Fibroblast of skin of right quadriceps (primary cell): ENCODE measurements around the gene ANK3.
A peak's percentile ranks its signal among the peaks of the same experiment; 100 is the strongest.

Experiments
- DNase-seq: peaks from one replicate; pipeline ENCODE4 v3.0.0-alpha.2; 2013

ANK3 gene

DNA sequence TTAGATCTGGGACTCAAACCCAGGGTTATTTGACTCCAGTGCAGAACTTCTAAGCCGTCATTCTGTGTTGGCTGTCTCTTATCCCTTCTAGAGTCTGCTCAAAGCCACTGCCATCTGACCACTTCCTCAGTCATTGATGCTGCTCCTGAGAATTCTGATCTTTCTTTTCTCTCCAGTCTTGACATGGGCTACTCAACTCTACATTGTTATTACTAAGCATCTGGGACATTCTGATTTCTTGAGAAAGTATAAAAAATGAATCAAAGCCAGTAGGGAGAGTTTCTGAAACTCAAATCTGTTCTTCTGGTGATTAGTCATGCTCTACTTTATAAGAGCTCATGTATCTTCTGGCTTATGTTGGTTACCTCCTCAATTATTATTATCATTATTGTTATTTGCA is 48.7 kb downstream of the ANK3 start:
- no peak for DNase-seq

DNA sequence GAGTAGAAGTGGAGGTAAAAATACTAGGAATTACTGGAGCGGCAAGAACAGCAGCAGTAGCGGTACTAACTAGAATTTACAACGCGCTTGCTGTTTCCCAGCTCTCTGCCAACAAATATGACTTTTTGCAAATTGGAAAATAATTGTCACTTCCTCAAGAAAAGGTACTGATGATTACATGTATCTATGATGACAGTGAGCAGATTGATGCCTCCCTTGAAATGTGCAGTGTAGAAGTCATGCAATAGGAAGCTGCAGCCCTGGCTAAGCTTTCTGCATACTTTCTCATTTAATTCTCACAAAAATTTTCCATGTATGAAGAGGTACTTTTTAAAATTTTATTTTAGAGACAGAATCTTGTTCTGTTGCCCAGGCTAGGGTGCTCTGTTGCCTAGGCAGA is 49.9 kb downstream of the ANK3 start:
- DNase-seq, result no peak

DNA sequence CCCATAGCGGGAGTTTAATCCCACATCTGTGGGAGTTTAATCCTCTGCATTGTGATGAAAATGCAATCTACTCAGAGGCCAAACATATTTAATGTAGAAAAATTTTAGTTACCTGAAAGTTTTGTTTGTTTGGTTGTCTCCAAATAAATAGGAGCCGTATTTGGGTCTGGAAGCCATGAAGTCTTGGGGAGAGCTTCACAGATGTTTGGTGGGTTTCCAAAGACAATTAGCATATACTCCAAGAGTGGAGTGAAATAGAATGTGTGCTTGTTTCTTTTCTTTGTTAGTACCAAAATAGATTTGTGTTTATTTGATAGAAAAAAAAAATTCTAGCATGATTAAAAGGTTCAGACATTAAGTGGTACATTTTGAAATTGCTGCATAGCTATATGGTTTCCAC is 50.9 kb downstream of the ANK3 start:
- no peak for DNase-seq

DNA sequence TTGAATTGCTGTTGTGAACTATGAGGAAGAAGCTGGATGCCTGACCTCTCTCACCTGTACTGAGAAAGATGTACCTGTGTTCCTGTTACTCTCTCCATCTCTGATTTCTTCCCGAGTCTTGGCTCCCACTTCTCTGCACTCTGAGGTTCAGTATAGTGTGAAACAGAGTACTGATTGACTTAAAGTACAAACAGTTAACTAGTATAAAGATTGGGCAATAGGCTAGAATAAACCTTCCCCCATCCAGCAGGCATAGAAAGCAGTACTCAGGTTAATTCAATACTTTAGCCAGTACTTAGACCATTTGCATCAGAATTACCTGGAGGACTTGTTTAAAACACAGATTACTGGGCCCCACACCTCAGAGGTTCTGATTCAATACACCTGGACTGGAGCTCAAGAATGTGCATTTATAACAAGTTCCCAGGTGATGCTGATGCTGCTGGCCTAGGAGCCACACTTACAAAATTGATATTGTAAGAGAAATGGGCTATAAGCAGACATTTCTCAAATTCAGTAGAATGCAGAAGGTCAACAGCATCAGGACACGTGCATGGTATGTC is 51.6 kb downstream of the ANK3 start:
- no peak for DNase-seq

DNA sequence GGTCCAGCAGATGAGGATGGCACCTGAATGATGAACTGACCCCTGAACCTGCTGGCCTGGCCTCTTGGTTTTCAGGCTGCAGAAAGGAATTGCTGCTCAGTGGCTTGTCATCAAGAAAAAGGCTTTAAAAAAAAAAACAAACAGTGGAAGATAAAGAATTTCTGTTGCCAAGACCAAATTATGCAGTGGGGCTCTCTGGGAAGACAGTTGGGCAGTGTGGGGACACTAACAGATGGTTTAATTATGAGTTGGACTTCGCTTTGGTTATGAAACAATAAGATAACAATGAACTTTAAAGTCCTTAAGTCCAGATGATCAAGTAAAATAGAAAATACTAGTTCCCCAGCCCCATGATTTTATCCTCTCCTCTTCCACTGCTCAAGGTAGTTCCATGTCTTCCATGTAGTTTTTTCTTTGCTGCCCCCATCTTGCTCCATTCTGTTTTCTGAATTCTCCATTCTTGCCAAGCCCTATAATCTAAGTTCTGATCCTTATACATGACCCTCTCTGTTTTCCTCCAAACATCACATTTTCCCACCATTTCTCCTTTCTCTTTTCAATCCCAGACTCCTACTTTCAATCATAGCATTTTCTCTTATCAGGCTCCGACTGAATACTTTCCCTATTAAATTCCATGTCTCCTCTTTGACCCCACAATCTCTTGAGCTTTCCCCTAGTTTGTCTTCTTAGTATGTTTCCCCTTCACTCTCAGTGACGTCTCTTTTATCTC is 52.6 kb downstream of the ANK3 start:
- DNase-seq, result no peak

DNA sequence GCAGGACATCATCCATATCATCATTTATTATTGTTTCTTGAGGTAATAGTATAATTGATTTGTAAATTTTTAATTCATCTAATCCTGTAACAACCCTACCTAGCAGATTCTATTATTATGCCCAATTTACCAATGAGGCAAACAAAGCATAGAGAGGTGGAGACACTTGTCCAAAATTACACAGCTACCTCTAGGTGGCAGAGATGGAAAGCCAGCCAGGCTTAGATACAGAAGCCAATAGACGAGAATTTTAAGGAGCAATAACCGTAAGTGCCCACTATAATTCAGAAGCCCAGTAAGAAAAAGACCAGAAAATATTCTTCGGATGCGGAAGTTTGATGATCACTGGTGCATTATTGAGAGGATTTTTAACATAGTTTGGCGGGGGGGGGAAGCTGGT is 54.0 kb downstream of the ANK3 start:
- DNase-seq, result no peak

DNA sequence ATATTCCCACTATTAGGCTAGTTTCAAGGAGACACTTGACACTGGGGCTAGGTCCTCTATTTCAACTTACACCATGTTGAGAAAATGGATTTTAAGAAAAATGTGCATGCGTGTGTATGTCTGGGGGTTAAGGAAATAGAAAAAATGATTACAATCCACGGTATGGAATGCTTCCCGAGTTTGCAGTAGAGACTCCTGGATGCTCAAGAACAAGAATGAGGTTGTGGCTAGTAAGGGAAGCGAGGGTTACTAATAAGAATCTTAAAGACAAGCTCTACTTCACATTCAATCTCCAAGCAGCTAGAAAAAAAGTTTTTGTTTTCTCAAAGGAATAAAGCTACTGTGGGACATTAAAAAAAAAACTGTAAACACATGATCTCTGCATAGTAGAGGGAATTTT is 54.7 kb downstream of the ANK3 start:
- peak; percentile 70 for DNase-seq

DNA sequence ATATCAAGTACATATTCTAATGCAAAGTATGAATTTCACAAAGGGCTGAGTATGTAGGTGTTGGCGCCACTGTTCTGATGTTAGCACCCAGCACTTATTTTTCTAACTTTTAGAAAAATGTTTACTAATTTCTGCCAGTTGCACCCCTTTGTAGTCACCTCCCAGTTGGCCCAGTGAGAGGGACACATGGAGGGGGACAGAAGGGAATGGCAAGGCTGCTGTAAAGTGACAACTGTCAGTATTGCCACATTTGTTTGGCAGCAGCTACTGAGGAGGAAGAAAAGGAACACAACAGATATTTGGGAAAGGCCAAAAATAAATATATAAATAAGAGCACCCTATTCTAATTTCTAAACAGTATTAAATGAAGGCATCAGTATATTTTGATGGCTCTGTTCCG is 57.3 kb downstream of the ANK3 start:
- DNase-seq, result no peak

DNA sequence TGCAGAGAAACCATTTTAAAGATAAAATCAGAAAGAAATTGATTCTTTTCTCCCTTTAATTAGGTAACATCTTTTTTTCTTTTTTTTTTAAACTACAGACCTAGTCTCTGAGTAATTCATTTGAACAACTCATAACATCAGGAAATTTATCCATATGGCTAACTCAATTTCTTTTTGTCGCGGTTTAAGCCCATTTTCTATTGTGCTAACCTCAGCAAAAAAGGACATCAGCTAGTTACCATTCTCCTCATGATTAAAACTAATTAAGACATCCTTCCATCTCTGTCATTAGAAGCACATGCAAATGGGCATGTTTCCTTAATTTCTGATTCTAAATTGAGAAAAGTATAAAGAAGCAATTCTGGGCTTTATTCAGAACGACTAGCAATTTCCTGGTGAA is 57.8 kb downstream of the ANK3 start:
- no peak for DNase-seq

DNA sequence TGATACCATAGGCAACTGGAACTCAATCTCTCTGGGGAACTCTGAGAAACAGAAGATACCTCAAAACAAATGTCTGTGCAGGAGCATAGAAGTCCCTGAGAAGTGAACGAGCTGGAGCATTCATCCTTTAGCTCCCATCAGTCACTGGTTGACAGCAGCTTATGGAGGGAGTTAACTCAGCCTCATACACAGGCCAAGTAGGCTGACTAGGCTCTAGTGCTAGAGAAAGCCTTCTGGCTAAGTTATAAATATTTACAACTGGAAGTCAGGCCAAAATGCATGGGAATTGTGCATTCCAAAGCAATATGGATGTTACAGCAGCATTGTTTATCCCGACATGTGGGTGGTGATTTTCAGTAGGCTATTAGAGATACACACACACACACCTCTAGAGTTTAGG is 66.5 kb downstream of the ANK3 start:
- DNase-seq, result no peak

DNA sequence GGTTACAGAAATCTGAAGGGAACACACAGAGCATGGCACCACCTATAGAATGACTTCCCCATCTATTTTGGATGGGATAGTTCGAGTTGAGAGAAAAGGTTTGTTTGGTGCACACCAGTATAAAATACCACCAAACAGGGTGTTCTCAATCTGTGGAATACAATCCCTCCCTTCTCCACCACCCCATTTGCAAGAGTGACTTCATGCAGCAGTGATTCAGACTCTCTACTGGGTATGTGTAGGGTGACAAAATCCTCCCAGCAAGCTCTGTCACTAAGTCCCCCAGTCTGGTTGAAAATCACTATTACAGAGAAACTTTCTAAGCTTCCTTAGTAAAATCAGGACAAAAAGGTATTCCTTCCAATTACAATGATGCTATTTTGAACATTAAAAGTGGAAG is 69.0 kb downstream of the ANK3 start:
- no peak for DNase-seq

DNA sequence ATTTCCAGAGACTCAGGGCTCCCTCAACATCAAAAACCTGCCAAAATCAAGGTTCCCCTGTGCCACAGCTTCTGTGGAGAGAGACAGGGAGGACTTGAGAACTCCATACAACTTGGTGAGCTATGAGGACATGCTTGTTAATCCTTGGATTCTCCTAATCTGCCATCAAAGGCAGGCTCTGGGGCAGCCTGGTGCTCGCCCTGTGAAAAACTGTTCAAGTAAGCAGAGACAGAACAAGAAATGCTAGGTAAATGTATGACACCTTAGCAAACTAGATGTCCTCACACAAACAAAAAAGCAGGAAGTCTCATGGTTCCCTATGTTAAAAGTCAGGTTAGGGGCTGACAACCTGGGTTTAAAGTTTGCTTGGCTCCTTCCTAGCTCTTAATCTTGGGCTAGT is 73.6 kb downstream of the ANK3 start:
- no peak for DNase-seq

DNA sequence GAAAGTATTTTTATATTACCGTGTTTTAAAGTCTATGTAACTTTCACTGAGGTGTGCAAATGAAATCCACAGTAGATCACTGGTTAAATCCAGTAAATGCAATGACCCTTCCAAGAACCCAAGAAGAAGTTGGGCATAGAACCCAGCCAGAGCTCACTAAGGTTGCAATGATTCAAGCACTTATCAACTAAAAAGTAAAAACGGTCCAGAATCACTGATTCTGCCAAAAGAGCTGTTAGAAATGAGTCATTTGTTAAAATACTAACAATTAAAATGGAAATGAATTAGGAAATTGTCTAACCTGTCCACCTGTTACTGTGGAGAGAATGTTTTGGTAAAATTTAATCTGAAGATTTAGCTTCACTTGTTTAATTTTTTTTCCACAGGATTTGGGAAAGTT is 74.4 kb downstream of the ANK3 start:
- DNase-seq, result no peak

DNA sequence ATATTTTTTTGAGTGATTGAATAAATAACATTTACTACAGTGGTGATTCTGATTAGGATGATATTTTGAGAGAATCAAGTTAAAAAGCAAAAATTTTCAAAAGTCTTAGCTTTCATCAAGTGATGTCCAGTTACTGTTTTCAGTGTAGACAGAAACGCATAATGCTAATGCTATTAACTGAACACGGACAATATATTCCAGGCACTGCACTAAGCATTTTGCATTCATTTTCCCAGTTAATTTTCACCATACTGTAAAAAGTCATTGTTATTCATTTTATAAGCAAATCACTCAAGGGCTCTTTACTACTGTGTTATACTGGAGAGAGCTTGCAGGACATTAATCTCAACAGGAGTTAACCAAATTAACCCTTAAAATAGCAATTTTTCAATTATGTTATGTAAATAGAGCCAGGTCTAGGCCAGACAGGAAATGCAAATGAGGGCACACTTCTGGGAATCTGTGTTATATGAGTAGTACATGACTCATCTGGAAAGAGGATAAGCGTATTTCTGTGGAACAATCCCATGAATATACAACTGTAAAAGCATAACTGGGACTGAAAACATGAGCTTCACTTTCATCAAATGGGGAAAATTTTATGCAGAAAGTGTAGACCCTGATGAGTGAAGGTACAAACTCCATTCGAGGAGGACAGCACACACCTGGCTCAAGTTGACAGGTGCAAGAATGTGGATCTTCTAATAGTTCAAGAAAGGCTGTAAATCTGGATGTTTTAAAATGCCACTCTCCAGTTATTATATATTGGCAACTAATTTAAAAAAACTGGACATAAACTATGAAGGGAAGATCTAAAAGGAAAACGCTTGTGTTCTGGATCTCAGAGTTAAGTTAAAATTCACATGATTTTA is 75.4 kb downstream of the ANK3 start:
- peak; percentile 78 for DNase-seq

DNA sequence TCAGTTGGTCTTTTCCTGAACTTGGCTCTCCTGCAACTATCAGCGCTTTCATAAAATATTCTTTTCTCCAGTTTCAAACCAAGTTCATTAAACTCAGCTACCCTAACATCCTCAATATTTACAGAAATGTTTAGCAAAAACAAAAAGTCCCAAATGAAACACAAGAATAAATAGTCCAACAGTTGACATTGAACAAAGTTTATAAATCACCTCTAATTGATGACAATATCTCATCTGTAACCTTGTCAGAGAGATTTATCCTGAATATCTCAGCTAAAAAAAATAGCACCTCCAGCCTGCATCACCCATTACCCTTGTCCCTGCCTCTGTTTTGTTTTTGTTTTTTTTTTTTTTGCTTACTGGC is 76.1 kb downstream of the ANK3 start:
- no peak for DNase-seq

DNA sequence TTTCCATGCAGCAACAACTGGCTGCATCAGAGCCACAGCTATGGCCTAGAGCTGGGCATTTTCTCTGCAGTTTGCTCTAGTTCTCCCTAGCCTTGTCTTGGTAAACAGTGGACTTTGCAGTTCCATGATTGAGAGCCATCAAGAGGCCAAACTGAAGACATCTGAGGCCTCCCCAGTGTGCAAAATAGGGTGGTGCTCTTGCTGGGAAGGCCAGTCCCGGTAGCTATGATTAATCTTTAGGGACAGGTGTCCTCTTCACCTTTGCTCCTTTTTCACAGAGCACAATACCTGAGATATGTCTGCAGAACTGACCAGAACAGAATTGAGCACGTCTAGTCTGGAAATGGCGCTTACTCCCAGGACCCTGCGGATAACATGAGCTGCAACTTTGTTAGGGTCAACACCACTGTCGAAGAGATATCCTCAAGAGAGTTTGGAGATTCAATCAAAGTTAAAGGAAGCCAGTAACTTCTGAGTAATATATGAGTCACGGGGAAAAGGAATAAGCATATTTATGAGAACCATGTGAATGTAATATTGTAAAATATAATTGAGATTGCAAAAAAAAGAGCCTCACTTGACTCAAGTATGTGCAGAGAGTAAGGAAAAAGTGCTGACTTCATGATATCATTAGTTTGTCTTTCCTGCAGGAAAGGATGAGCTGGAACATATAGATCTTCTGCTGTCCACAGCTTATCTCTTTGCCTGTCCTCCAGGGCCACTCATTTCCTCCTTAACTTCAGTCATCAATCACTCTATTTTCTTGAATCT is 76.7 kb downstream of the ANK3 start:
- DNase-seq, result peak; percentile 84

DNA sequence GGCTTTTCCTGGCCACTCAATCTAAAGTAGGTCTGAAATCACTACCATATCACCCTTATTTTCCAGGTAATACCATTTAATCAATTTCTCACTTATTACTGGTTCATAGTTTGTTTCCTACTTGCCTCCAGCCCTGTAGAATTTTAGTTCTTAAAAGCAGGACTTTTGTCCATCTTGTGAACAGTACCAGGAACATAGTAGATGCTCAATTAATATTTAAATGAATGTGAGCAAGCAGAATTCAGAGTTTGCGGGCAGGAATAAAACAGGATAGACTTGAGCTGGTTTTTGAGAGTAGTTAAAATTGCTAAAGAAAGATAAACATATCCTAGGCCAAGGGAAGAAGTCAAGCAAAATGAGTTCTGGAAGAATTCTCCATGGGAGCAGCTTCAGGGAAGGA is 77.9 kb downstream of the ANK3 start:
- no peak for DNase-seq

DNA sequence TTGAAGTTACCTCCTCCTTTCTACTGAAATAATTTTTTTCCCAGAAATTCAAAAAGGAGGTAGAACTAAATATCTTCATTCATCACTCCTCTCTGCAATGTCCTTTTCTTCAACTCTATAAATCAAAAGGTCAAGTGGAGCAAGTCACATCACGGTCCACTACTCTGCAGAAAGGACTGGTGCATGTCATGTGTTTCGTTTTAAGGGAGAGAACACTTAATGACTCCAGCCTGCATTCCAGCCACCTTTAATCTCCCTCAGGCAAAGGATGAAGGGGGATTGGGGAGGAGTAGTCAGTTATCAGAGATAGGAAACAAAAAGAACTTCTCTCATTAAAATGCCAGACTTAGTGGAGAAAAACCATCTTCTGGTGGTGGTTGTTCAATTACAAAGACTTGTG is 78.9 kb downstream of the ANK3 start:
- DNase-seq, result no peak

DNA sequence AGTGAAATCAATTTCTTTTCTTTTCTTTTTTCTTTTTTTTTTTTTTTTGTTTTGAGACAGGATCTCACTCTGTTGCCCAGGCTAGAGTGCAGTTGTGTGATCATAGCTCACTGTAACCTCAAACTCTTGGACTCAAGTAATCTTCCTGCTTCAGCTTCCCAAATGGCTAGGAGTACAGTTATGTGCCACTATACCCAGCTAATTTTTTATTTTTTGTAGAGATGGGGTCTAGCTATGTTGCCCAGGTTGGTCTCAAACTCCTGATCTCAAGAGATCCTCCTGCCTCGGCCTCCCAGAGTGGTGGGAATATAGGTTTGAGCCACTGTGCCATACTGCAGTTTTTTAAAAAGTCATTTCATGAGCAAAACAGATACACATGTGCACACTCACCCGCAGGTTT is 79.8 kb downstream of the ANK3 start:
- DNase-seq, result no peak

DNA sequence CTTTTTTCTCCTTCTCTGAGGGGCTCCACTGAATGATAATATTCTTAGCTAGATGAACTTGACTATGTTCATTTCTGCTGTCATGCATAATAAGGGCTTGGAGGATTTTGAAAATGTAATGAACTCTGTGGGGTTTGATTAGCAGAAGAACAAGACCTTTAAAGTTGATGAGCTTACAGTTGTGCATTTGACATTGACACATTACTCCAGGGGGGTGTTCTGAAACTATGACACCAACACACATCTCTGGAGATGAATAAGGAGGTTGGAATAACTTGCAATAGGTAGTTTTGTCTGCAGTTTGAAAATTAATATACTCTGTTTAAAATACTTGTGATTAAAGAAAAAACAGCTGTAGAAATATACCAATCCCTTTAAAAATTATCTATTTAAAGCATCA is 80.3 kb downstream of the ANK3 start:
- no peak for DNase-seq

DNA sequence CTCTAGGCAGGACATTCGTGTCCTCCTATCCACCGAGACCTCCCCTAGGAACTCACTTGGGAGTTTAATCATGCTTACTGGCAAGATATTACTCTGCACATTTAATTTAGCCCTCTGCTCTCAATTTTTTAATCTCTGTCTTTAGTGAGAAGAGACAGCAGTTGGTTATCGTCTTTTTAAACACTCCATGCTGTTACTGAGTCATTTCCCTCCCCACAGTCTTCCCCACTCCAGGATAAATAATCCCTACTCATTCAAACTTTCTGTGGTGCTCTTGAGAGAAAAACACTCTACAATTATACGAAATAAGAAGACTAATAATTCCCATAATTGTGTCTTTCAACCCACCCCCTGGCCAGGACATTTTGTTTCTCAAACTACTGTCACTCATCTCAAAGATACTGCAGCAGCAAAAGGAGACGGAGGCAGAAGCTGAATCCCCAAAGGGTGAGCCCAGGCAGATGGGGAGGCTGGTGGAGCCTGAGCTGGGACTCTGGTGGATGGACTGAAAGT is 84.2 kb downstream of the ANK3 start:
- peak; percentile 58 for DNase-seq

DNA sequence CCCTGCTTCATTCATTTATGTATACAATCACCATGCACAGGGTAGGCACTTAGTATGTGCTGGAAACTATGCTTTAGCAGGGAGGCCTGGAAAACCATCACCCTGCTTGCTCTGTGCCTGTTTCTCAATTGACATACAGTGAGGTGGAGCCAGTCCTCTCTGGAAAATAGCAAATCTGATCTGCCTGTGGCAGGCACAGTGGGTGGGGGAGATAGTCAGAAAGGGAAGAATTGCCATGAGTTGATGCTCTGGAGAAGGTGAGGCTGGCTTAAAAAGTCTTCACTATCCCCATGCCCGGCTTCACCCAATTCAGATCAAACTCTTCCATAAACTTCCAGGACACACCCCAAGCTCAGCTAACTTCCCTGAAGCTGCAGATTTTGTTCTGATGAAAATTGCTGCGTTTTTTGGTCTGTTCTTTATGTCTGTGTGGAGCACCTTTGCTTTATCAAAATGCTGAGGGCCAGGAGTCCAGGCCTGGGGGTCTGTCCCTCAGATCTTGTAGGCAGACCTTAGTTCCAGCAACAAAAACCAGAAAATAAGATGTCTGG is 84.8 kb downstream of the ANK3 start:
- no peak for DNase-seq

DNA sequence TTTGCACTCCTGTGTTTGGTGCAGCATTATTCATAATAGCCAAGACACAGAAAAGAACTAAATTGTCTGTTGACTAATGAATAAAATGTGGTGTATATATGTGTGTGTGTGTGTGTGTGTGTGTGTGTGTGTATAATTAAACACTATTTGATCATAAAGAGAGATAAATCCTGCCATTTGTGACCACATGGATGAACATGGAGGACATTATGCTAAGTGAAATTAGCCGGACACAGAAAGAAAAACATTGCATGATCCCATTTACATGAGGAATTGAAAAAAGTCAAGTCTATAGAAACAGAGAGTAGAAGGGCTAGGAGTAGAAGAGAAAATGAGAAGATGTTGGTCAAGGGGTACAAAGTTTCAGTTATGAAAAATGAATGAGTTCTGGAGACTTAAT is 85.9 kb downstream of the ANK3 start:
- no peak for DNase-seq
